ENCODE data around the gene DRD5. TPM values are rescaled to one million over a fixed set of nuclear protein-coding genes. Genes with fewer than 3 reads are reported as not detected.

The DRD5 gene
- polyA plus RNA-seq, 1 of the 3 experiments (the other 2 are of a cell fraction) = not detected

- no peak overlapping the region for H3K4me2 ChIP-seq
- no peaks in the 10 kb centered on the region for H3K36me3 ChIP-seq (replicated peaks in 1 of 2; ENCODE audit: control insufficient read depth in 1 of 2, insufficient read depth in 2 of 2, low read length in 1 of 2)
- no peaks in the 10 kb centered on the region for H3F3A ChIP-seq (replicated peaks; ENCODE audit: insufficient read depth)
- H3K4me1 ChIP-seq (ENCODE audit: control insufficient read depth in 1 of 2, insufficient read depth in 2 of 2, low read depth in 1 of 2, low read length in 1 of 2) = peaks cover 0 to 6% of the 10 kb centered on the region in 2 experiments; a peak in 1 of 4 replicates
- H3K27ac ChIP-seq (ENCODE audit: low read depth in 2 of 2, low read length in 1 of 2) = no peak overlapping the region
- TF ChIP-seq RCOR1 (IDR thresholded peaks at IDR 0.05; ENCODE audit: low read length) = no peak
- TF ChIP-seq POLR2AphosphoS5 (IDR thresholded peaks at IDR 0.05; ENCODE audit: low read depth, low read length) = no peak
- no peak for TF ChIP-seq RXRA (IDR thresholded peaks at IDR 0.05; ENCODE audit: borderline replicate concordance, low read depth)
- TF ChIP-seq ELF1 (IDR thresholded peaks at IDR 0.05) = no peak
- TF ChIP-seq, protein P1, sequence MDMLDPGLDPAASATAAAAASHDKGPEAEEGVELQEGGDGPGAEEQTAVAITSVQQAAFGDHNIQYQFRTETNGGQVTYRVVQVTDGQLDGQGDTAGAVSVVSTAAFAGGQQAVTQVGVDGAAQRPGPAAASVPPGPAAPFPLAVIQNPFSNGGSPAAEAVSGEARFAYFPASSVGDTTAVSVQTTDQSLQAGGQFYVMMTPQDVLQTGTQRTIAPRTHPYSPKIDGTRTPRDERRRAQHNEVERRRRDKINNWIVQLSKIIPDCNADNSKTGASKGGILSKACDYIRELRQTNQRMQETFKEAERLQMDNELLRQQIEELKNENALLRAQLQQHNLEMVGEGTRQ (IDR thresholded peaks at IDR 0.05; ENCODE audit: borderline replicate concordance, low read depth, low read length) = no peak
- POLR2A ChIA-PET = no interaction called here
- no peak overlapping the region for H2AFZ ChIP-seq (ENCODE audit: low read depth)
- H3K9ac ChIP-seq = no peak overlapping the region
- no peaks in the 10 kb centered on the region for H3K9me3 ChIP-seq
- 20% methylated on average over 1 of the region's 1 CpG for WGBS (ENCODE audit: low lambda C conversion rate)
- no peak for DNase-seq
- H3K79me2 ChIP-seq (ENCODE audit: insufficient read depth) = no peaks in the 10 kb centered on the region
- no peaks in the 10 kb centered on the region for H4K20me1 ChIP-seq (ENCODE audit: insufficient read depth)
- H3K4me3 ChIP-seq (ENCODE audit: low read depth in 2 of 2, low read length in 1 of 2) = no peak overlapping the region
- no peaks in the 10 kb centered on the region for H3K9me2 ChIP-seq
- CTCF ChIA-PET = interaction anchor here (0.9 to 1.6 kb wide), 2 partner anchors 10 to 246 kb away, joined by 3 read pairs; no protein-coding TSS in a partner anchor
- no peaks in the 10 kb centered on the region for H3K27me3 ChIP-seq (ENCODE audit: insufficient read depth)
Observed at GRCh38 chr4:9769321-9769720, 12.1 kb upstream of the DRD5 start.

GRCh38 chr4:9771034-9771433, 10.4 kb upstream of the DRD5 start:
- H3F3A ChIP-seq (replicated peaks; ENCODE audit: insufficient read depth) = no peaks in the 10 kb centered on the region
- no peaks in the 10 kb centered on the region for H3K27me3 ChIP-seq (ENCODE audit: insufficient read depth)
- H3K9ac ChIP-seq = no peak overlapping the region
- H3K9me3 ChIP-seq = no peaks in the 10 kb centered on the region
- CTCF ChIA-PET = interaction anchor here (0.6 kb wide), 1 partner anchor 62 kb away, joined by 3 read pairs; no protein-coding TSS in a partner anchor
- peaks cover 0 to 6% of the 10 kb centered on the region in 2 experiments; a peak in 1 of 4 replicates for H3K4me1 ChIP-seq (ENCODE audit: control insufficient read depth in 1 of 2, insufficient read depth in 2 of 2, low read depth in 1 of 2, low read length in 1 of 2)
- H3K4me3 ChIP-seq (ENCODE audit: low read depth in 2 of 2, low read length in 1 of 2) = no peak overlapping the region
- no peaks in the 10 kb centered on the region for H3K36me3 ChIP-seq (replicated peaks in 1 of 2; ENCODE audit: control insufficient read depth in 1 of 2, insufficient read depth in 2 of 2, low read length in 1 of 2)
- no peak overlapping the region for H3K27ac ChIP-seq (ENCODE audit: low read depth in 2 of 2, low read length in 1 of 2)
- TF ChIP-seq, protein P1 (IDR thresholded peaks at IDR 0.05; ENCODE audit: borderline replicate concordance, low read depth, low read length) = no peak
- TF ChIP-seq USF1 (IDR thresholded peaks at IDR 0.05; ENCODE audit: borderline replicate concordance, low read depth) (no peak), MXI1 (IDR thresholded peaks at IDR 0.05; ENCODE audit: low read depth, low read length) (no peak), YY1 (IDR thresholded peaks at IDR 0.05; ENCODE audit: low read depth) (no peak), RCOR1 (IDR thresholded peaks at IDR 0.05; ENCODE audit: low read length) (no peak), TAF1 (IDR thresholded peaks at IDR 0.05; ENCODE audit: borderline replicate concordance, low read depth, low read length) (no peak), ELF1 (IDR thresholded peaks at IDR 0.05) (no peak), FOXM1 (IDR thresholded peaks at IDR 0.05; ENCODE audit: low read depth) (no peak), RFX5 (IDR thresholded peaks at IDR 0.05; ENCODE audit: low read length) (no peak), GATA2 (CRISPR knock-in tag; IDR thresholded peaks at IDR 0.05) (no peak), NFIC (IDR thresholded peaks at IDR 0.05; ENCODE audit: borderline replicate concordance) (no peak), SIN3A (IDR thresholded peaks at IDR 0.05; ENCODE audit: borderline replicate concordance, low read depth, low read length) (no peak), FOSL2 (IDR thresholded peaks at IDR 0.05; ENCODE audit: borderline replicate concordance, low read depth) (no peak), POLR2AphosphoS5 (IDR thresholded peaks at IDR 0.05; ENCODE audit: low read depth, low read length) (no peak), MEF2A (IDR thresholded peaks at IDR 0.05; ENCODE audit: borderline replicate concordance, low read depth) (no peak)
- TF ChIP-seq, protein P2, sequence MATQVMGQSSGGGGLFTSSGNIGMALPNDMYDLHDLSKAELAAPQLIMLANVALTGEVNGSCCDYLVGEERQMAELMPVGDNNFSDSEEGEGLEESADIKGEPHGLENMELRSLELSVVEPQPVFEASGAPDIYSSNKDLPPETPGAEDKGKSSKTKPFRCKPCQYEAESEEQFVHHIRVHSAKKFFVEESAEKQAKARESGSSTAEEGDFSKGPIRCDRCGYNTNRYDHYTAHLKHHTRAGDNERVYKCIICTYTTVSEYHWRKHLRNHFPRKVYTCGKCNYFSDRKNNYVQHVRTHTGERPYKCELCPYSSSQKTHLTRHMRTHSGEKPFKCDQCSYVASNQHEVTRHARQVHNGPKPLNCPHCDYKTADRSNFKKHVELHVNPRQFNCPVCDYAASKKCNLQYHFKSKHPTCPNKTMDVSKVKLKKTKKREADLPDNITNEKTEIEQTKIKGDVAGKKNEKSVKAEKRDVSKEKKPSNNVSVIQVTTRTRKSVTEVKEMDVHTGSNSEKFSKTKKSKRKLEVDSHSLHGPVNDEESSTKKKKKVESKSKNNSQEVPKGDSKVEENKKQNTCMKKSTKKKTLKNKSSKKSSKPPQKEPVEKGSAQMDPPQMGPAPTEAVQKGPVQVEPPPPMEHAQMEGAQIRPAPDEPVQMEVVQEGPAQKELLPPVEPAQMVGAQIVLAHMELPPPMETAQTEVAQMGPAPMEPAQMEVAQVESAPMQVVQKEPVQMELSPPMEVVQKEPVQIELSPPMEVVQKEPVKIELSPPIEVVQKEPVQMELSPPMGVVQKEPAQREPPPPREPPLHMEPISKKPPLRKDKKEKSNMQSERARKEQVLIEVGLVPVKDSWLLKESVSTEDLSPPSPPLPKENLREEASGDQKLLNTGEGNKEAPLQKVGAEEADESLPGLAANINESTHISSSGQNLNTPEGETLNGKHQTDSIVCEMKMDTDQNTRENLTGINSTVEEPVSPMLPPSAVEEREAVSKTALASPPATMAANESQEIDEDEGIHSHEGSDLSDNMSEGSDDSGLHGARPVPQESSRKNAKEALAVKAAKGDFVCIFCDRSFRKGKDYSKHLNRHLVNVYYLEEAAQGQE (IDR thresholded peaks at IDR 0.05; ENCODE audit: low read depth, low read length) = no peak
- 8% methylated on average over 1 of the region's 1 CpG for WGBS (ENCODE audit: low lambda C conversion rate)
- H2AFZ ChIP-seq (ENCODE audit: low read depth) = no peak overlapping the region
- no peaks in the 10 kb centered on the region for H3K79me2 ChIP-seq (ENCODE audit: insufficient read depth)
- H3K4me2 ChIP-seq = no peak overlapping the region
- no peaks in the 10 kb centered on the region for H3K9me2 ChIP-seq
- no peak for DNase-seq
- no peaks in the 10 kb centered on the region for H4K20me1 ChIP-seq (ENCODE audit: insufficient read depth)
- POLR2A ChIA-PET = no interaction called here
